Measurements from ENCODE around the gene UPK1A. TPM values are rescaled to one million over a fixed set of nuclear protein-coding genes. Genes with fewer than 3 reads are reported as not detected.

The UPK1A gene
- total RNA-seq (2014; rRNA removed; shearing (Covaris generic)) = not detected in 2 replicates
- 0.06 TPM in 1 of 2 replicates, not detected in the other for polyA plus RNA-seq (2015; cell fraction: cytosol; rRNA removed)
- not detected in 2 replicates for polyA plus RNA-seq (2015; cell fraction: nucleus; rRNA removed)

- DNase-seq (ENCODE audit: low read depth) = no peak
These were observed at the start of gene UPK1A for GRCh38 chr19:35666251-35666913. UPK1A (plus strand) TSS chr19:35666517; CDS start chr19:35666813, 296 bp downstream.

GRCh38 chr19:35618857-35619256 is 47.5 kb upstream of the UPK1A start:
- no peak for DNase-seq (ENCODE audit: low read depth)

GRCh38 chr19:35619290-35619923 is 46.9 kb upstream of the UPK1A start:
- DNase-seq (ENCODE audit: low read depth) = no peak

- DNase-seq (ENCODE audit: low read depth) = no peak
These were observed 46.3 kb upstream of the UPK1A start for GRCh38 chr19:35620001-35620400.

GRCh38 chr19:35621708-35622107 is 44.6 kb upstream of the UPK1A start:
- no peak for DNase-seq (ENCODE audit: low read depth)

- no peak for DNase-seq (ENCODE audit: low read depth)
These were observed 43.6 kb upstream of the UPK1A start for GRCh38 chr19:35622750-35623149.

- DNase-seq (ENCODE audit: low read depth) = no peak
These were observed 42.8 kb upstream of the UPK1A start for GRCh38 chr19:35623327-35624010.

GRCh38 chr19:35628264-35628564 is 38.1 kb upstream of the UPK1A start:
- no peak for DNase-seq (ENCODE audit: low read depth)

- peak; percentile 98 for DNase-seq (ENCODE audit: low read depth)
These were observed 37.6 kb upstream of the UPK1A start, which contains the start of gene RBM42 for GRCh38 chr19:35628565-35629331. RBM42 (plus strand) TSS chr19:35629036; CDS start chr19:35629154, 118 bp downstream.

GRCh38 chr19:35629332-35629633 is 37.0 kb upstream of the UPK1A start:
- no peak for DNase-seq (ENCODE audit: low read depth)

- DNase-seq (ENCODE audit: low read depth) = no peak
These were observed 32.4 kb upstream of the UPK1A start for GRCh38 chr19:35633727-35634440.

GRCh38 chr19:35636651-35637050 is 29.7 kb upstream of the UPK1A start:
- DNase-seq (ENCODE audit: low read depth) = no peak

- DNase-seq (ENCODE audit: low read depth) = no peak
These were observed 29.2 kb upstream of the UPK1A start for GRCh38 chr19:35637165-35637564.

- no peak for DNase-seq (ENCODE audit: low read depth)
These were observed 27.0 kb upstream of the UPK1A start for GRCh38 chr19:35639321-35639639.

GRCh38 chr19:35639863-35640262 is 26.5 kb upstream of the UPK1A start:
- DNase-seq (ENCODE audit: low read depth) = no peak

GRCh38 chr19:35641515-35642151 is 24.7 kb upstream of the UPK1A start, which contains the start of gene ETV2:
ETV2 (plus strand) TSS chr19:35641745; CDS start chr19:35642461, 716 bp downstream.
- no peak for DNase-seq (ENCODE audit: low read depth)

GRCh38 chr19:35642312-35642711 is 24.0 kb upstream of the UPK1A start:
- DNase-seq (ENCODE audit: low read depth) = no peak

GRCh38 chr19:35642798-35643254 is 23.5 kb upstream of the UPK1A start:
- no peak for DNase-seq (ENCODE audit: low read depth)

GRCh38 chr19:35643255-35644205 is 22.8 kb upstream of the UPK1A start:
- peak; percentile 76 for DNase-seq (ENCODE audit: low read depth)

Data from HT1080 (cell line).